Kidney epithelial cell (primary cell): ENCODE data around the gene MGAT3. TPM values are rescaled to one million over a fixed set of nuclear protein-coding genes. Genes with fewer than 3 reads are reported as not detected.

Experiments
- DNase-seq: peaks from one replicate; pipeline ENCODE4 v3.0.0-alpha.2; 2010; ENCODE audit warnings: low read depth
- H3K27me3 ChIP-seq: 2 replicates; pipeline ENCODE4 v1.6.0; 2011; ENCODE audit warnings: low read length; ENCODE audit not compliant: control insufficient read depth, insufficient read depth
- H3K36me3 ChIP-seq: 2 replicates; pipeline ENCODE4 v1.5.1; 2011; ENCODE audit warnings: low read length; ENCODE audit not compliant: control insufficient read depth, insufficient read depth
- H3K4me3 ChIP-seq: 2 replicates; pipeline ENCODE4 v1.5.1; 2011; ENCODE audit warnings: low read depth, mild to moderate bottlenecking, control low read depth, low read length
- CTCF ChIP-seq: IDR thresholded peaks from 2 replicates; pipeline ENCODE4 v1.5.1; 2011; ENCODE audit warnings: mild to moderate bottlenecking, moderate library complexity, low read length, control low read depth, inconsistent platforms; ENCODE audit not compliant: insufficient read depth, poor library complexity, severe bottlenecking
- total RNA-seq: library from RNA; depleted of rRNA; stranded (reverse); fragments of >200 nt; gene quantifications from 2 replicates; pipeline ENCODE4 v1.2.3, GENCODE V29; 2015

The MGAT3 gene
- total RNA-seq, 1 donor from 2014 or later: 4.1 TPM

DNA sequence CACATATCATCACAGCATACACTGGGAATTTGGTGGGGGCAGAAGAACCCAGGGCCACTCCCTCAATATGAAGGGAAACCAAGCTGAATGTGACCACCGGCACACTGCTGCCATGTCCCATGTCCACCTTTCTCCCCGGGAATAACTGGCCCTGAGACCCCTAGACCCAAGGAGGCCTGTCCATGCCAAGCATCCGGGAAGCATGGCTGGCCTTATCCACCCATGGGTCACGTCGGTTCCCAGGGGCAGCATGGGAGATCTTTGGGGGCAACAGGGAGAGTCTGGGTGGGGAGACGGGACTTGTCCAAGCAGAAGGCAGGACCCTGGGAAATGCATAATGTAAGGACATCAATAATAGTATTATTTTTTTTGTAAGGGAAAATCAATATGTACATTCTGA is 34.9 kb downstream of the MGAT3 start:
- DNase-seq: no peak
- Histone ChIP-seq H3K36me3 (no peaks in the 10 kb centered on the region), H3K27me3 (no peaks in the 10 kb centered on the region), H3K4me3 (no peak overlapping the region)
- no peak for TF ChIP-seq CTCF

DNA sequence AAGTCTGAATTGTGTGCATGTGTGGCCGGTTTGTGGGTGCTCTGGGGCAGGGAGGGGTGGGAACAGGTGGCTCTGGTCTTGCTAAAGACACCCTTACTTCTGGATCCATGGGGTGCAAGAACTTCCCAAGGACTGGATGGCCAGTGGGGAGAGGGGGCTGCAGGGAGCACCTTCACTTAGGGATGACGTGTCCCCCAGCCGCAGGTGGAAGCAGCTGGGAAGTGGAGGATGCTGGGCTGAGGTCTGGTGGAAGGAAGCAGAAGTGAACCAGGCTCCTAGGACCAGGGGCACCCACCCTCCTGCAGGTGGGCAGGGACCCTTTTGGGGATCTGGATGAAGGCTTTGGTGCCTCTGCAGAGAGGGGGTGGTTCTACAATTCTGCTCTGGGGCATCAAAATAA is 35.4 kb downstream of the MGAT3 start:
- no peak for DNase-seq
- no peak for TF ChIP-seq CTCF
- Histone ChIP-seq H3K27me3 (no peaks in the 10 kb centered on the region), H3K36me3 (no peaks in the 10 kb centered on the region), H3K4me3 (no peak overlapping the region)

- DNase-seq: no peak
- Histone ChIP-seq H3K27me3 (peaks cover 2% of the 10 kb centered on the region), H3K36me3 (no peaks in the 10 kb centered on the region), H3K4me3 (no peak overlapping the region)
- no peak for TF ChIP-seq CTCF
These were observed 36.9 kb downstream of the MGAT3 start for GRCh38 chr22:39493759-39494158.

DNA sequence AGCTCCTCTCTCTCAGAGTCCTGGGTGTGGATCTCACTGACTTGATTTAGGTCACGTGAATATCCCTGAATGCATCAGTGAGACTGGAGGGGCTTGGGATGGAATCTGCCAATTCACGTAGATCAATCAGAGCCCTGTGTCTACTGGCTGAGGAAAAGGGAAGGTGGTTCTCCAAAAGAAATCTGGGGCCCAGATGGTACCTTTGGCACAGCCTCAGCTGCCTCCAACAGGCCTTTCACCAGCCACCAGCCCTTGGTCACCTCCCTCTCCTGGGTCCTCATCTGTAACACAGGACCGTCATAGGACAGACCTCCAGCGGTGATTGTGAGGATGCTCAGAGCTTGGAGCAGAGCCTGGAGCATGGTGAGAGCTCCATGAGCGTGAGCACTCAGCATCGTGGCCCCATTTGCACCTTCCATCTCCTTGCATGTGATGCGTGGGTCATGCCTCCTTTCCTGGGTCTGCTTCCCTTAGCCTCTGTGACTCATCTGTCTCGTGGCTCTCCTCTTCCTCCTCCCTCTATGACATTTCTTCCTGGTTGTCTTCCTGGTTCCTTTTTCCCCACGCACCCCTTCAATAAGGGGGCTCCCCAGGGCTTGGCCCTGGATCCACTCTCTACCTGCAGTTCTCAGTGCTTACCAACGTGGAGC is 37.8 kb downstream of the MGAT3 start:
- no peak for TF ChIP-seq CTCF
- Histone ChIP-seq H3K4me3 (no peak overlapping the region), H3K36me3 (no peaks in the 10 kb centered on the region), H3K27me3 (peaks cover 2% of the 10 kb centered on the region)
- DNase-seq: no peak

DNA sequence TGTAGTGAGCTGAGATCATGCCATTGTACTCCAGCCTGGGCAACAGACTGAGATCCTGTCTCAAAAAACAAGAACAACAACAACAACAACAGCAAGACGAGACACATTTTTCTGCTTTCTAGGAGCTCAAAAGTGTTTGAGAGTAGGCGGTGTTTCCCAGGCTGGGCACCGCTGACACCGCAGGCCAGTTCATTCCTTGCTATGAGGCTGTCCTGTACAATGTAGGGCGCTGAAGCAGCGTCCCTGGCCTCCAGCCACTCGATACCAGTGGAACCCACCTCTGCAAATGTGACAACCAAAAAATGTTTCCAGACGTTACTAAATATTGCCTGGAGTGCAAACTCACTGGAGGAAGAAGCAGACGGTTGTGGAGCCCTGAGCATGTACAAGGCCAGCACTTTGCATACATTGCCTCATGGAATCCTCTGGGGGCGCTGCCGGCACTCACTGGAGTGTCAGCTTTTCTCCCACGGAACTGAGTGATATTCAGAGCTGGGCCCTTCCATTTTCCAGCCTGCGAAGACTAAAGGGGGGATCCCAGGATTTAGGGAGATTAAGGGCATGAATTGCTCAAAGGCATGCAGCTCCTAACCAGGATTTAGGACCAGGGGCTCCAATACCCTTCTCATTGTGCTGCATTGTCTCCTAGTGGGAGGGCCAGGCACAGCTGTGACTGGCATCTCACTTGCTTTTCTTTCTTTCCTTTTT is 39.5 kb downstream of the MGAT3 start:
- peak; percentile 85 for TF ChIP-seq CTCF
- no peaks in the 10 kb centered on the region for H3K36me3 ChIP-seq
- H3K27me3 ChIP-seq: peaks cover 2% of the 10 kb centered on the region
- no peak for DNase-seq
- H3K4me3 ChIP-seq: no peak overlapping the region
